ENCODE measurements around the gene CCDC178.
A peak's percentile ranks its signal among the peaks of the same experiment; 100 is the strongest.
"Not testable (repeated sequence)": the region's sequence is repeated elsewhere in the genome, so short reads cannot be mapped to it uniquely, and the experiment has no call there.

Gene CCDC178

GRCh38 chr18:33210575-33211189, 229.8 kb downstream of the CCDC178 start:
- DNase-seq (ENCODE audit: low read depth, low spot score): no peak

- no peak for DNase-seq (ENCODE audit: low read depth, low spot score)
These were observed 234.7 kb downstream of the CCDC178 start for GRCh38 chr18:33205777-33206176.

GRCh38 chr18:33201509-33201926, 239.0 kb downstream of the CCDC178 start:
- peak; percentile 44 for DNase-seq (ENCODE audit: low read depth, low spot score)

- DNase-seq (ENCODE audit: low read depth, low spot score): no peak
These were observed 244.7 kb downstream of the CCDC178 start for GRCh38 chr18:33195795-33196194.

- no peak for DNase-seq (ENCODE audit: low read depth, low spot score)
These were observed 245.7 kb downstream of the CCDC178 start for GRCh38 chr18:33194793-33195192.

GRCh38 chr18:33184958-33185357, 255.6 kb downstream of the CCDC178 start:
- DNase-seq (ENCODE audit: low read depth, low spot score): no peak

GRCh38 chr18:33184175-33184574, 256.3 kb downstream of the CCDC178 start:
- no peak for DNase-seq (ENCODE audit: low read depth, low spot score)

GRCh38 chr18:33183136-33183535, 257.4 kb downstream of the CCDC178 start:
- DNase-seq (ENCODE audit: low read depth, low spot score): no peak

- DNase-seq (ENCODE audit: low read depth, low spot score): no peak
These were observed 259.5 kb downstream of the CCDC178 start for GRCh38 chr18:33181016-33181415.

- DNase-seq (ENCODE audit: low read depth, low spot score): no peak
These were observed 271.3 kb downstream of the CCDC178 start for GRCh38 chr18:33169218-33169617.

GRCh38 chr18:33164121-33164520, 276.4 kb downstream of the CCDC178 start:
- DNase-seq (ENCODE audit: low read depth, low spot score): not testable (repeated sequence)

GRCh38 chr18:33161131-33161530, 279.4 kb downstream of the CCDC178 start:
- no peak for DNase-seq (ENCODE audit: low read depth, low spot score)

- DNase-seq (ENCODE audit: low read depth, low spot score): no peak
These were observed 281.4 kb downstream of the CCDC178 start for GRCh38 chr18:33159151-33159550.

- no peak for DNase-seq (ENCODE audit: low read depth, low spot score)
These were observed 282.6 kb downstream of the CCDC178 start for GRCh38 chr18:33157893-33158292.

- no peak for DNase-seq (ENCODE audit: low read depth, low spot score)
These were observed 283.5 kb downstream of the CCDC178 start for GRCh38 chr18:33156906-33157470.

- DNase-seq (ENCODE audit: low read depth, low spot score): no peak
These were observed 286.5 kb downstream of the CCDC178 start for GRCh38 chr18:33154049-33154448.

- no peak for DNase-seq (ENCODE audit: low read depth, low spot score)
These were observed 288.1 kb downstream of the CCDC178 start for GRCh38 chr18:33152376-33152775.

GRCh38 chr18:33147811-33148210, 292.7 kb downstream of the CCDC178 start:
- DNase-seq (ENCODE audit: low read depth, low spot score): not testable (repeated sequence)

- no peak for DNase-seq (ENCODE audit: low read depth, low spot score)
These were observed 294.5 kb downstream of the CCDC178 start for GRCh38 chr18:33146014-33146413.

GRCh38 chr18:33135951-33136660, 304.4 kb downstream of the CCDC178 start:
- DNase-seq (ENCODE audit: low read depth, low spot score): no peak

- DNase-seq (ENCODE audit: low read depth, low spot score): no peak
These were observed 307.9 kb downstream of the CCDC178 start for GRCh38 chr18:33132657-33133056.

GRCh38 chr18:33128581-33128980, 311.9 kb downstream of the CCDC178 start:
- DNase-seq (ENCODE audit: low read depth, low spot score): no peak
